Neural progenitor cell (in vitro differentiated cells): Measurements from ENCODE around the gene TINAGL1.

Experiments used
- CTCF ChIP-seq: fragments of 200-600 bp; sonication (generic); IDR thresholded peaks from 2 replicates; pipeline ENCODE4 v1.5.1; 2017; ENCODE audit warnings: antibody characterized with exemption, mild to moderate bottlenecking
- EZH2 ChIP-seq: fragments of 200-600 bp; sonication (generic); IDR thresholded peaks from 2 replicates; pipeline ENCODE4 v1.6.1; 2017; ENCODE audit warnings: antibody characterized with exemption, mild to moderate bottlenecking, moderate library complexity

GRCh38 chr1:31617916-31618746 is 41.8 kb downstream of the TINAGL1 start:
- TF ChIP-seq CTCF = peak; percentile 95
- no peak for TF ChIP-seq EZH2
